ENCODE data around the gene IPO4. TPM values are rescaled to one million over a fixed set of nuclear protein-coding genes. Genes with fewer than 3 reads are reported as not detected.

IPO4 gene
- total RNA-seq, 1 experiment from 2014 or later = 116 TPM

DNA sequence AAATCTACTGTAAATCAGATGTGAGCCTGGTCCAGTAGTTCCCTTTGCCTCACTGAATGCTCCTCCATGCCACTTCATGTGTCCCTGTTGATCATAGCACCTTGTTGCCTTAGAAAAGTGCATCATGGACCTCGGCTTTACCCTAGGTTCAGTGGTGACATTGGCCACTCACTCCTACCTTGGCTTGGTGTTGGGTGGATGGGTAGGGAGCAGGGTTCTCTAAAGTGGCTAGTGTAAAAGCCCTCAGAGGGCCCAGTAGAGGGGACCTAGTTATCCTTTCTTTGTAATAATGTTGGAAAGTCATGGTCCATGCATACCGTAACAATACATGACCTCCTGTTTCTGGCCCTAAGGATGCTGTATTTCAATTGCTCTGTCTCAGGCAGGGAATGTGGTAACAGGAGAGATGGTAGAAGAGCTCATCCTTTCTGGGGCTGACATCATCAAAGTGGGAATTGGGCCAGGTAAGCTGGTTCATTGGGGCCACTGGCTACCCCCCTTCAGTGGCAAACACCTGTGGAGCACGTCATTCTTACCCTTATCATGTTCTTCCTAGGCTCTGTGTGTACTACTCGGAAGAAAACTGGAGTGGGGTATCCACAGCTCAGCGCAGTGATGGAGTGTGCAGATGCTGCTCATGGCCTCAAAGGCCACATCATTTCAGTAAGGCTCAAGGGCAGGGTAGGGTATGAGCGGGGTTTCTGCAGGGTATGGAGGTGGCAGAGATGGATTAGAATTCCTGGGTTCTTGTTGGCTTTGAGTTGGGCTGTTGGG lies 48.3 kb upstream of the IPO4 start:
- Histone ChIP-seq H2BK120ac (ENCODE audit: low read depth, low read length, poor library complexity, severe bottlenecking) (no peak overlapping the region), H2BK15ac (ENCODE audit: low read depth, low read length) (no peak overlapping the region), H2AK5ac (ENCODE audit: insufficient read length, low read length) (no peak overlapping the region), H3K4me2 (ENCODE audit: insufficient read depth, insufficient read length, low read length) (no peak overlapping the region), H3K14ac (ENCODE audit: insufficient read depth, low read length) (no peak overlapping the region), H3T11ph (ENCODE audit: low read length) (no peak overlapping the region), H3K9me3 (ENCODE audit: control insufficient read depth, low read depth, low read length) (no peaks in the 10 kb centered on the region), H3K27me3 (ENCODE audit: insufficient read depth, low read length) (no peaks in the 10 kb centered on the region), H3K23ac (ENCODE audit: insufficient read length, low read depth, low read length) (no peak overlapping the region), H3K56ac (ENCODE audit: insufficient read length, low read depth, low read length) (no peak overlapping the region), H3K4me1 (ENCODE audit: insufficient read depth, low read length) (0 out of 2 replicates have a peak, but pooled peaks cover 6% of the 10 kb centered on the region), H3K9ac (ENCODE audit: extremely low read depth, insufficient read length, low read length) (no peak overlapping the region), H4K8ac (replicated peaks; ENCODE audit: insufficient read length, low read depth, low read length) (no peak overlapping the region), H4K91ac (ENCODE audit: insufficient read length, low read depth, low read length) (no peak overlapping the region), H4K5ac (ENCODE audit: insufficient read length, low read depth, low read length) (no peak overlapping the region), H3K79me2 (ENCODE audit: insufficient read depth, low read length) (no peaks in the 10 kb centered on the region), H2BK20ac (ENCODE audit: low read depth, low read length, poor library complexity, severe bottlenecking) (no peak overlapping the region), H3K27ac (ENCODE audit: insufficient read length, low read depth, low read length) (no peak overlapping the region), H3K4ac (ENCODE audit: low read depth, low read length) (no peak overlapping the region), H3K23me2 (ENCODE audit: insufficient read length, low read depth, low read length, poor library complexity, severe bottlenecking) (peaks cover 13% of the 10 kb centered on the region), H4K20me1 (ENCODE audit: control insufficient read depth, insufficient read depth, insufficient read length) (peaks cover 2% of the 10 kb centered on the region), H2BK12ac (ENCODE audit: insufficient read length, low read depth, low read length) (no peak overlapping the region), H3K79me1 (ENCODE audit: insufficient read depth, low read depth, low read length, poor library complexity, severe bottlenecking) (no peaks in the 10 kb centered on the region), H2AFZ (ENCODE audit: low read length) (no peak overlapping the region), H3K18ac (ENCODE audit: insufficient read length, low read depth, low read length) (no peak overlapping the region), H2BK5ac (ENCODE audit: insufficient read length, low read length) (no peak overlapping the region)
- Mint-ChIP-seq H3K9me3 (no peaks in the 10 kb centered on the region), H3K4me3 (no peak overlapping the region), H3K4me1 (peaks cover 10 to 17% of the 10 kb centered on the region in 2 experiments), H3K36me3 (ENCODE audit: insufficient read depth in 1 of 3, low read depth in 3 of 3) (peaks cover 35 to 68% (median 67%) of the 10 kb centered on the region in 3 experiments; a peak in 6 of 7 replicates), H3K27me3 (ENCODE audit: low read depth) (no peaks in the 10 kb centered on the region), H3K27ac (no peak overlapping the region; a peak in 1 of 7 replicates)
- WGBS (ENCODE audit: extremely low coverage, insufficient read length, low lambda C conversion rate) = no CpG with 5 or more reads among the region's 6 CpGs
- TF ChIP-seq, protein P1, sequence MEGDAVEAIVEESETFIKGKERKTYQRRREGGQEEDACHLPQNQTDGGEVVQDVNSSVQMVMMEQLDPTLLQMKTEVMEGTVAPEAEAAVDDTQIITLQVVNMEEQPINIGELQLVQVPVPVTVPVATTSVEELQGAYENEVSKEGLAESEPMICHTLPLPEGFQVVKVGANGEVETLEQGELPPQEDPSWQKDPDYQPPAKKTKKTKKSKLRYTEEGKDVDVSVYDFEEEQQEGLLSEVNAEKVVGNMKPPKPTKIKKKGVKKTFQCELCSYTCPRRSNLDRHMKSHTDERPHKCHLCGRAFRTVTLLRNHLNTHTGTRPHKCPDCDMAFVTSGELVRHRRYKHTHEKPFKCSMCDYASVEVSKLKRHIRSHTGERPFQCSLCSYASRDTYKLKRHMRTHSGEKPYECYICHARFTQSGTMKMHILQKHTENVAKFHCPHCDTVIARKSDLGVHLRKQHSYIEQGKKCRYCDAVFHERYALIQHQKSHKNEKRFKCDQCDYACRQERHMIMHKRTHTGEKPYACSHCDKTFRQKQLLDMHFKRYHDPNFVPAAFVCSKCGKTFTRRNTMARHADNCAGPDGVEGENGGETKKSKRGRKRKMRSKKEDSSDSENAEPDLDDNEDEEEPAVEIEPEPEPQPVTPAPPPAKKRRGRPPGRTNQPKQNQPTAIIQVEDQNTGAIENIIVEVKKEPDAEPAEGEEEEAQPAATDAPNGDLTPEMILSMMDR (conservative IDR thresholded peaks at IDR 0.05) = no peak
- DNase-seq = no peak
